ENCODE measurements around the gene CCDC187. TPM values are rescaled to one million over a fixed set of nuclear protein-coding genes. Genes with fewer than 3 reads are reported as not detected.

CCDC187 gene
- total and polyA plus RNA-seq, 2 of the 4 experiments (the other 2 are of a cell fraction) = not detected

GRCh38 chr9:136352682-136353081, 48.8 kb upstream of the CCDC187 start:
- H4K20me1 ChIP-seq (ENCODE audit: insufficient read depth, low read length) = peaks cover 34% of the 10 kb centered on the region
- H2AFZ ChIP-seq (replicated peaks; ENCODE audit: low read length, poor library complexity) = no peak overlapping the region
- H4K8ac ChIP-seq (ENCODE audit: low read depth in 2 of 2, low read length in 2 of 2) = no peak overlapping the region
- ChIA-PET CTCF (no interaction called here), POLR2A (ENCODE audit: unreplicated experiment) (no interaction called here)
- in situ Hi-C loops (cut with MboI; ENCODE audit: low sequenced_read_pairs) = no loop called here
- dilution Hi-C loops (cut with HindIII; ENCODE audit: low sequenced_read_pairs, unreplicated experiment) = no loop called here
- no peak overlapping the region for H3K23ac ChIP-seq (ENCODE audit: low read depth, low read length)
- intact Hi-C loops (cut with micrococcal nuclease) = no loop called here
- no TSS peak for BruUV-seq (replicated peaks)
- H2BK15ac ChIP-seq (ENCODE audit: low read depth, low read length) = no peak overlapping the region
- no peak overlapping the region for H3K14ac ChIP-seq (replicated peaks; ENCODE audit: low read depth, low read length)
- no peak overlapping the region for H2BK20ac ChIP-seq (ENCODE audit: low read depth, low read length)
- peaks cover 23% of the 10 kb centered on the region for H3K4me1 ChIP-seq (ENCODE audit: control insufficient read depth, insufficient read depth, low read length)
- no peak for DNase-seq
- no peak overlapping the region for H2BK120ac ChIP-seq (ENCODE audit: low read depth, low read length)
- H3K9ac ChIP-seq (ENCODE audit: low read depth, low read length) = no peak overlapping the region
- no peak overlapping the region for H3K18ac ChIP-seq (ENCODE audit: low read depth, low read length)
- no peak overlapping the region for H4K91ac ChIP-seq (ENCODE audit: insufficient read depth, low read depth, low read length)
- H4K5ac ChIP-seq (ENCODE audit: low read depth, low read length) = no peak overlapping the region
- no peak overlapping the region for H3K4me2 ChIP-seq (ENCODE audit: low read depth, low read length)
- 0 out of 2 replicates have a peak overlapping the region, but pooled peaks have one; percentile 6 for H3K27ac ChIP-seq (ENCODE audit: insufficient read depth, low read length)
- no peak overlapping the region for H3K56ac ChIP-seq (ENCODE audit: extremely low read depth, insufficient read depth, low read length)
- H3K4me3 ChIP-seq (ENCODE audit: insufficient read depth, low read depth, low read length) = no peak overlapping the region
- no peaks in the 10 kb centered on the region for H3K27me3 ChIP-seq (ENCODE audit: control insufficient read depth, insufficient read depth, low read length)
- no peak for ATAC-seq (ENCODE audit: low read depth)
- no peak overlapping the region for H3K4ac ChIP-seq (ENCODE audit: low read depth, low read length)
- no peaks in the 10 kb centered on the region for H3K9me3 ChIP-seq (ENCODE audit: control insufficient read depth, insufficient read depth, low read length)
- peaks cover 3% of the 10 kb centered on the region; the same call in 1 of the 2 replicates for H3K9me1 ChIP-seq (ENCODE audit: insufficient read depth, low read length)
- peaks cover 71% of the 10 kb centered on the region for H3K36me3 ChIP-seq (ENCODE audit: control insufficient read depth, insufficient read depth, low read length)
- H2BK5ac ChIP-seq (ENCODE audit: low read depth, low read length, poor library complexity, severe bottlenecking) = peak overlapping the region; percentile 31
- TF ChIP-seq RFX5 (IDR thresholded peaks at IDR 0.05; ENCODE audit: low read depth, low read length) = no peak
- TF ChIP-seq NFE2L2 (IDR thresholded peaks at IDR 0.05; ENCODE audit: low read depth, low read length) = no peak
- TF ChIP-seq SMC3 (IDR thresholded peaks at IDR 0.05; ENCODE audit: low read depth, low read length) = no peak
- TF ChIP-seq CTCF (conservative IDR thresholded peaks at IDR 0.05; ENCODE audit: low read depth, low read length) = no peak
- TF ChIP-seq MAZ (IDR thresholded peaks at IDR 0.05; ENCODE audit: borderline replicate concordance, low read depth, low read length) = no peak
- no peak for TF ChIP-seq MAFK (IDR thresholded peaks at IDR 0.05; ENCODE audit: low read depth, low read length)
- TF ChIP-seq RAD21 (IDR thresholded peaks at IDR 0.05; ENCODE audit: low read length) = no peak
- TF ChIP-seq ELK1 (IDR thresholded peaks at IDR 0.05; ENCODE audit: borderline replicate concordance, low read depth, low read length) = no peak
- peaks cover 0 to 49% of the 10 kb centered on the region in 2 experiments; a peak in 2 of 4 replicates for H3K79me1 ChIP-seq (ENCODE audit: low read depth in 1 of 2, low read length in 2 of 2)
- WGBS, 2 experiments (ENCODE audit: extremely low coverage in 2 of 2, insufficient read length in 1 of 2) = 84% methylated on average over 14 of the region's 16 CpGs; no CpG with 5 or more reads in 1 of the 2 experiments
- H2AK5ac ChIP-seq (ENCODE audit: low read depth, low read length) = no peak overlapping the region
- peak overlapping the region; percentile 70 for H2AK9ac ChIP-seq (replicated peaks; ENCODE audit: low read depth, low read length, poor library complexity)
